HEK293 (cell line): ENCODE results near the gene CATSPERD.

Experiments
- BCL11B ChIP-seq: fragments of 450-650 bp; formaldehyde crosslinking; IDR thresholded peaks from 2 replicates; pipeline ENCODE4 v1.5.1; 2016; ENCODE audit warnings: low read depth, missing biosample characterization, missing genetic modification characterization
- GFI1B ChIP-seq: fragments of 450-650 bp; formaldehyde crosslinking; IDR thresholded peaks from 2 replicates; pipeline ENCODE4 v1.5.1; 2016; ENCODE audit warnings: missing biosample characterization, missing genetic modification characterization
- GLI2 ChIP-seq: fragments of 450-650 bp; formaldehyde crosslinking; IDR thresholded peaks from 2 replicates; pipeline ENCODE4; 2017; ENCODE audit warnings: missing biosample characterization, missing genetic modification characterization, low read depth, borderline replicate concordance
- GLIS2 ChIP-seq: fragments of 450-650 bp; formaldehyde crosslinking; IDR thresholded peaks from 2 replicates; pipeline ENCODE4 v1.5.1; 2016; ENCODE audit warnings: missing biosample characterization, missing genetic modification characterization
- HIC1 ChIP-seq: fragments of 450-650 bp; formaldehyde crosslinking; IDR thresholded peaks from 2 replicates; pipeline ENCODE4 v1.5.1; 2016; ENCODE audit warnings: missing biosample characterization, missing genetic modification characterization
- HOXA7 ChIP-seq: sonication (generic); formaldehyde crosslinking; IDR thresholded peaks from 2 replicates; pipeline ENCODE4 v1.8.1; 2022; ENCODE audit warnings: missing genetic modification reagents, borderline replicate concordance
- KLF17 ChIP-seq: fragments of 450-650 bp; formaldehyde crosslinking; IDR thresholded peaks from 2 replicates; pipeline ENCODE4 v1.5.1; 2016; ENCODE audit warnings: missing biosample characterization, missing genetic modification characterization
- KLF7 ChIP-seq: fragments of 450-650 bp; formaldehyde crosslinking; IDR thresholded peaks from 2 replicates; pipeline ENCODE4 v1.5.1; 2016; ENCODE audit warnings: missing biosample characterization, missing genetic modification characterization, borderline replicate concordance
- REPIN1 ChIP-seq: fragments of 450-650 bp; formaldehyde crosslinking; IDR thresholded peaks from 2 replicates; pipeline ENCODE4 v1.5.1; 2017; ENCODE audit warnings: missing biosample characterization, missing genetic modification characterization, low read depth
- ZFHX2 ChIP-seq: fragments of 450-650 bp; formaldehyde crosslinking; conservative IDR thresholded peaks from 2 replicates; pipeline ENCODE4 v1.5.1; 2016; ENCODE audit warnings: missing biosample characterization, missing genetic modification characterization
- ZFP37 ChIP-seq: fragments of 450-650 bp; formaldehyde crosslinking; IDR thresholded peaks from 2 replicates; pipeline ENCODE4 v1.5.1; 2016; ENCODE audit warnings: missing biosample characterization, missing genetic modification characterization
- ZFP41 ChIP-seq: fragments of 450-650 bp; formaldehyde crosslinking; IDR thresholded peaks from 2 replicates; pipeline ENCODE4 v1.5.1; 2016; ENCODE audit warnings: missing biosample characterization, missing genetic modification characterization, borderline replicate concordance
- ZNF202 ChIP-seq: fragments of 450-650 bp; formaldehyde crosslinking; IDR thresholded peaks from 2 replicates; pipeline ENCODE4 v1.5.1; 2016; ENCODE audit warnings: missing biosample characterization, missing genetic modification characterization, borderline replicate concordance
- ZNF335 ChIP-seq: fragments of 450-650 bp; formaldehyde crosslinking; conservative IDR thresholded peaks from 2 replicates; pipeline ENCODE4 v1.5.1; 2016; ENCODE audit warnings: missing biosample characterization, missing genetic modification characterization
- ZNF354C ChIP-seq: fragments of 450-650 bp; formaldehyde crosslinking; IDR thresholded peaks from 2 replicates; pipeline ENCODE4 v1.5.1; 2016; ENCODE audit warnings: missing biosample characterization, missing genetic modification characterization, low read depth, borderline replicate concordance
- ZNF473 ChIP-seq: fragments of 450-650 bp; formaldehyde crosslinking; IDR thresholded peaks from 2 replicates; pipeline ENCODE4 v1.5.1; 2017; ENCODE audit warnings: missing biosample characterization, missing genetic modification characterization
- ZNF501 ChIP-seq: fragments of 450-650 bp; formaldehyde crosslinking; IDR thresholded peaks from 2 replicates; pipeline ENCODE4 v1.5.1; 2016; ENCODE audit warnings: missing biosample characterization, missing genetic modification characterization
- ZNF514 ChIP-seq: fragments of 450-650 bp; formaldehyde crosslinking; IDR thresholded peaks from 2 replicates; pipeline ENCODE4 v1.5.1; 2016; ENCODE audit warnings: missing biosample characterization, missing genetic modification characterization
- ZNF518A ChIP-seq: fragments of 450-650 bp; formaldehyde crosslinking; conservative IDR thresholded peaks from 2 replicates; pipeline ENCODE4 v1.5.1; 2016; ENCODE audit warnings: low read depth, missing biosample characterization, missing genetic modification characterization
- ZNF555 ChIP-seq: fragments of 450-650 bp; formaldehyde crosslinking; conservative IDR thresholded peaks from 2 replicates; pipeline ENCODE4 v1.5.1; 2017; ENCODE audit warnings: missing biosample characterization, mild to moderate bottlenecking, missing genetic modification characterization, inconsistent platforms
- ZNF561 ChIP-seq: fragments of 450-650 bp; IDR thresholded peaks from 2 replicates; pipeline ENCODE4 v1.5.1; 2018; ENCODE audit warnings: missing biosample characterization, missing genetic modification characterization, borderline replicate concordance
- ZNF624 ChIP-seq: fragments of 450-650 bp; formaldehyde crosslinking; IDR thresholded peaks from 2 replicates; pipeline ENCODE4 v1.5.1; 2017; ENCODE audit warnings: missing biosample characterization, missing genetic modification characterization
- ZNF626 ChIP-seq: fragments of 450-650 bp; sonication (Bioruptor Pico); formaldehyde crosslinking; IDR thresholded peaks from 2 replicates; pipeline ENCODE4 v1.5.1; 2018; ENCODE audit warnings: missing biosample characterization, missing genetic modification characterization, inconsistent platforms
- ZNF639 ChIP-seq: fragments of 450-650 bp; formaldehyde crosslinking; IDR thresholded peaks from 2 replicates; pipeline ENCODE4 v1.5.1; 2016; ENCODE audit warnings: missing biosample characterization, missing genetic modification characterization
- ZNF664 ChIP-seq: fragments of 450-650 bp; formaldehyde crosslinking; IDR thresholded peaks from 2 replicates; pipeline ENCODE4 v1.5.1; 2016; ENCODE audit warnings: missing biosample characterization, missing genetic modification characterization
- ZNF677 ChIP-seq: fragments of 450-650 bp; IDR thresholded peaks from 2 replicates; pipeline ENCODE4 v1.5.0; 2018; ENCODE audit warnings: missing biosample characterization, mild to moderate bottlenecking, missing genetic modification characterization, moderate library complexity
- ZNF704 ChIP-seq: fragments of 450-650 bp; formaldehyde crosslinking; IDR thresholded peaks from 2 replicates; pipeline ENCODE4 v1.5.1; 2016; ENCODE audit warnings: missing biosample characterization, missing genetic modification characterization
- ZNF776 ChIP-seq: fragments of 450-650 bp; formaldehyde crosslinking; IDR thresholded peaks from 2 replicates; pipeline ENCODE4 v1.5.0; 2017; ENCODE audit warnings: missing biosample characterization, missing genetic modification characterization, borderline replicate concordance
- ZNF837 ChIP-seq: fragments of 450-650 bp; formaldehyde crosslinking; IDR thresholded peaks from 2 replicates; pipeline ENCODE4 v1.5.1; 2016; ENCODE audit warnings: missing biosample characterization, missing genetic modification characterization

The CATSPERD gene

GRCh38 chr19:5690125-5690954, 30.1 kb upstream of the CATSPERD start, which contains the start of gene RPL36 (continued):
- TF ChIP-seq ZFP41 (tag by site-specific recombination): no peak
- TF ChIP-seq ZNF664: no peak
- no peak for TF ChIP-seq ZNF518A (tag by site-specific recombination)
- no peak for TF ChIP-seq ZNF555
- peak; percentile 91; the same call in 1 of the 2 replicates for TF ChIP-seq ZNF501 (tag by site-specific recombination)
- TF ChIP-seq ZNF837 (tag by site-specific recombination): no peak
- peak; percentile 83 for TF ChIP-seq KLF17
- TF ChIP-seq REPIN1 (tag by site-specific recombination): no peak
- peak; percentile 96 for TF ChIP-seq ZFP37
- TF ChIP-seq ZNF626 (tag by site-specific recombination): no peak
- no peak for TF ChIP-seq ZNF677 (tag by site-specific recombination)
- peak; percentile 56; the same call in 1 of the 2 replicates for TF ChIP-seq ZNF335 (tag by site-specific recombination)
- TF ChIP-seq ZNF561: no peak
- TF ChIP-seq ZNF639: peak; percentile 84
- peak; percentile 92; the same call in 1 of the 2 replicates for TF ChIP-seq BCL11B (tag by site-specific recombination)
- no peak for TF ChIP-seq ZNF514 (tag by site-specific recombination)
- TF ChIP-seq ZFHX2 (tag by site-specific recombination): no peak
- peak; percentile 70 for TF ChIP-seq HIC1
- no peak for TF ChIP-seq HOXA7 (CRISPR knock-in tag)
- no peak for TF ChIP-seq ZNF624 (tag by site-specific recombination)
- TF ChIP-seq ZNF354C (tag by site-specific recombination): no peak
- TF ChIP-seq GFI1B: 0 out of 2 replicates have a peak, but pooled peaks have one; percentile 48
- no peak for TF ChIP-seq ZNF202 (tag by site-specific recombination)
- peak; percentile 53; the same call in 1 of the 2 replicates for TF ChIP-seq KLF7 (tag by site-specific recombination)
- TF ChIP-seq ZNF704 (tag by site-specific recombination): peak; percentile 54; the same call in 1 of the 2 replicates
- no peak for TF ChIP-seq ZNF776
- no peak for TF ChIP-seq ZNF473 (tag by site-specific recombination)
- TF ChIP-seq GLIS2 (tag by site-specific recombination): no peak
- TF ChIP-seq GLI2 (tag by site-specific recombination): no peak
